Calu3 (cell line): ENCODE measurements around the gene ADAM22. TPM values are rescaled to one million over a fixed set of nuclear protein-coding genes. Genes with fewer than 3 reads are reported as not detected.

ENCODE experiments used
- BruUV-seq: library from RNA; stranded (reverse); fragments of 400-500 nt; replicated peaks from 2 replicates; lab custom pipeline; 2021; lab: Mats Ljungman, UMichigan
- CTCF ChIA-PET: fragments of 300-600 bp; sonication (Branson Sonifier 250); formaldehyde crosslinking; loops from one replicate; lab custom pipeline; 2022; ENCODE audit warnings: antibody characterized with exemption; lab: Charles Lee
- DNase-seq: peaks from one replicate; pipeline ENCODE4 v3.0.0; 2022
- H3K27ac Mint-ChIP-seq: one replicate; pipeline ENCODE4 v1.8.0; 2022; ENCODE audit warnings: mixed read lengths; ENCODE audit not compliant: unreplicated experiment
- H3K27me3 Mint-ChIP-seq: one replicate; pipeline ENCODE4 v1.8.0; 2022; ENCODE audit warnings: mixed read lengths; ENCODE audit not compliant: unreplicated experiment
- H3K36me3 Mint-ChIP-seq: one replicate; pipeline ENCODE4 v1.8.0; 2022; ENCODE audit warnings: mild to moderate bottlenecking, moderate library complexity, mixed read lengths; ENCODE audit not compliant: insufficient read depth, unreplicated experiment
- H3K4me1 Mint-ChIP-seq: one replicate; pipeline ENCODE4 v1.8.0; 2022; ENCODE audit warnings: mild to moderate bottlenecking, low read depth, mixed read lengths; ENCODE audit not compliant: unreplicated experiment
- H3K4me3 Mint-ChIP-seq: one replicate; pipeline ENCODE4 v1.8.0; 2022; ENCODE audit warnings: mild to moderate bottlenecking, low read depth, moderate library complexity, mixed read lengths; ENCODE audit not compliant: unreplicated experiment
- H3K9me3 Mint-ChIP-seq: one replicate; pipeline ENCODE4 v1.8.0; 2022; ENCODE audit warnings: low read depth, mixed read lengths; ENCODE audit not compliant: unreplicated experiment
- intact Hi-C: fragments of 100-400 bp; cut with micrococcal nuclease; formaldehyde crosslinking; loops from one replicate; pipeline ENCODE4 v1.10.0; 2022; ENCODE audit not compliant: unreplicated experiment
- total RNA-seq: library from RNA; stranded (reverse); gene quantifications from 2 replicates; pipeline ENCODE4 v1.2.3, GENCODE V29; 2022
- TF ChIP-seq, protein P1 (sequence below): fragments of 200-600 bp; IDR thresholded peaks from one replicate; pipeline ENCODE4 v1.8.0; 2022; ENCODE audit warnings: antibody characterized with exemption; ENCODE audit not compliant: unreplicated experiment

Gene ADAM22
- total RNA-seq, 1 experiment from 2014 or later, result 3.0 TPM

DNA sequence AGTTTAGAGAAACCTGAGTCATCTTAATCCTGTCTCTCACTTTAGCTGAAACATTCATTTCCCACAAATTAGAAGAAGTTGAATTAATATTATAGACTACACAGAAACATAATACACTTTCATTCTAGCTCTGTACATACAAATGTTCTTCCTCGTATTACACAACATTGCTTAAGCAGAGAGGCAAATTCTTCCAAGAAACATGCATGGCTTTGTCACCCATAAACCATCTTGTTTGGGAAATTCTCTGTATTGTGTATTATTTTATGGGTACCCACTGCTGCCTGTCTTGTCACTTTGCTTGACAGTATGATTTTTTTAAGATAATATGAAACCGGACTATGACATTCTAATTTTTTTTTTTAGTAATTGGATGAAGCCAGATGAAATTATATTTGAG lies 181.8 kb downstream of the ADAM22 start:
- Mint-ChIP-seq H3K27me3 (no peaks in the 10 kb centered on the region), H3K27ac (no peak overlapping the region), H3K36me3 (no peaks in the 10 kb centered on the region), H3K4me3 (no peak overlapping the region), H3K4me1 (no peaks in the 10 kb centered on the region), H3K9me3 (no peaks in the 10 kb centered on the region)
- no TSS peak for BruUV-seq
- intact Hi-C loops, result loop anchor here (10.0 kb wide), 1 partner anchor 211 kb away; no protein-coding TSS in a partner anchor
- CTCF ChIA-PET, result no interaction called here
- TF ChIP-seq, protein P1, sequence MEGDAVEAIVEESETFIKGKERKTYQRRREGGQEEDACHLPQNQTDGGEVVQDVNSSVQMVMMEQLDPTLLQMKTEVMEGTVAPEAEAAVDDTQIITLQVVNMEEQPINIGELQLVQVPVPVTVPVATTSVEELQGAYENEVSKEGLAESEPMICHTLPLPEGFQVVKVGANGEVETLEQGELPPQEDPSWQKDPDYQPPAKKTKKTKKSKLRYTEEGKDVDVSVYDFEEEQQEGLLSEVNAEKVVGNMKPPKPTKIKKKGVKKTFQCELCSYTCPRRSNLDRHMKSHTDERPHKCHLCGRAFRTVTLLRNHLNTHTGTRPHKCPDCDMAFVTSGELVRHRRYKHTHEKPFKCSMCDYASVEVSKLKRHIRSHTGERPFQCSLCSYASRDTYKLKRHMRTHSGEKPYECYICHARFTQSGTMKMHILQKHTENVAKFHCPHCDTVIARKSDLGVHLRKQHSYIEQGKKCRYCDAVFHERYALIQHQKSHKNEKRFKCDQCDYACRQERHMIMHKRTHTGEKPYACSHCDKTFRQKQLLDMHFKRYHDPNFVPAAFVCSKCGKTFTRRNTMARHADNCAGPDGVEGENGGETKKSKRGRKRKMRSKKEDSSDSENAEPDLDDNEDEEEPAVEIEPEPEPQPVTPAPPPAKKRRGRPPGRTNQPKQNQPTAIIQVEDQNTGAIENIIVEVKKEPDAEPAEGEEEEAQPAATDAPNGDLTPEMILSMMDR, result no peak
- DNase-seq, result no peak

DNA sequence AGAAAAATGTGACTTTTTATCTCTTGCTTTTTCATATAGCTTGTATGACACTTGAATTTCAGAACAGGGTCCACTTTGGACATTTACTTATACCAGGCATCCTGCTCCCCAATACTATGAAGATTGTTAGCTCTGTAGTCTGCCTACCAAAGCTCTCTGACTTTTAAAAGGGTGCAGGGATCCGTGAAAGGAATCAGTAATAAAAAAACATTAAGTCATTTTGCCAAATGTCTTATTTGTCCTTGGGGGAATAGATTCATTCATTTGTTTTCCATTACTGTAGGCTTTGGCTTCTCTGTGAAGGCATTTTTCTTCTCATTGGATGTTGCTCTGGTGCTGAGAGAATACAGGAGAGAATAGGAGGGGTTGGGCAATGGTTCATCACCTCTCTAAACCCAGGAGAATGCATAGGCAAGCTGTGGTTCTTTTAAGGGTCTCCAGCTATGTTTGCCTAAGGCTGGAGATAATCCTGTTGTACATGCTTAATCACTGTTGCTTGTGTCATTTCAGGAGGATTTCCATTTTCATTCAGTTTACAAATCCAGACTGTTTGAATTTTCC lies 182.3 kb downstream of the ADAM22 start:
- TF ChIP-seq, protein P1, result no peak
- no TSS peak for BruUV-seq
- no peak overlapping the region for H3K27ac Mint-ChIP-seq
- no peak for DNase-seq
- intact Hi-C loops, result loop anchor here (10.0 kb wide), 1 partner anchor 212 kb away; no protein-coding TSS in a partner anchor
- CTCF ChIA-PET, result no interaction called here
- no peaks in the 10 kb centered on the region for H3K27me3 Mint-ChIP-seq
- H3K36me3 Mint-ChIP-seq, result no peaks in the 10 kb centered on the region
- no peaks in the 10 kb centered on the region for H3K4me1 Mint-ChIP-seq
- H3K9me3 Mint-ChIP-seq, result no peaks in the 10 kb centered on the region
- H3K4me3 Mint-ChIP-seq, result no peak overlapping the region

DNA sequence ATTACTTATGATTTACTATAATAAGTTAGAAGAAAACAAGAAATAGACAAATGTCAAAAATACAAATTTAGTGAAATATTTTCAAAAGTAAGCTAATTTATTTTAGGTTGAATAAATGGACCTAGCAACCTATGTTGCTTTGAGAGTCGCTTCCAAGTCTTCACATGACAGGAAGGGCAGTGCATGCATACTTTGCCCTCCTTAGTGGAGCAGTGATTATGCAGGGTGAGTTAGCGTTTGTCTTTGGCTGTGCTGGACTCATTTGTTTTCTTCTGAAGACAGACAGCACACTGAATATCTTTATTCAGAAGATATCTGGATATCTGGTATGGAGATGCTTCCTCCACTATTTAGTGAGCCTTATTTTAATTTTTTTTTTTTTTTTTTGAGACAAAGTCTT lies 183.3 kb downstream of the ADAM22 start:
- BruUV-seq, result no TSS peak
- H3K4me3 Mint-ChIP-seq, result no peak overlapping the region
- CTCF ChIA-PET, result no interaction called here
- H3K4me1 Mint-ChIP-seq, result no peaks in the 10 kb centered on the region
- no peaks in the 10 kb centered on the region for H3K36me3 Mint-ChIP-seq
- H3K27ac Mint-ChIP-seq, result no peak overlapping the region
- intact Hi-C loops, result loop anchor here (10.0 kb wide), 1 partner anchor 213 kb away; no protein-coding TSS in a partner anchor
- TF ChIP-seq, protein P1, result no peak
- H3K9me3 Mint-ChIP-seq, result no peaks in the 10 kb centered on the region
- no peaks in the 10 kb centered on the region for H3K27me3 Mint-ChIP-seq
- DNase-seq, result no peak

DNA sequence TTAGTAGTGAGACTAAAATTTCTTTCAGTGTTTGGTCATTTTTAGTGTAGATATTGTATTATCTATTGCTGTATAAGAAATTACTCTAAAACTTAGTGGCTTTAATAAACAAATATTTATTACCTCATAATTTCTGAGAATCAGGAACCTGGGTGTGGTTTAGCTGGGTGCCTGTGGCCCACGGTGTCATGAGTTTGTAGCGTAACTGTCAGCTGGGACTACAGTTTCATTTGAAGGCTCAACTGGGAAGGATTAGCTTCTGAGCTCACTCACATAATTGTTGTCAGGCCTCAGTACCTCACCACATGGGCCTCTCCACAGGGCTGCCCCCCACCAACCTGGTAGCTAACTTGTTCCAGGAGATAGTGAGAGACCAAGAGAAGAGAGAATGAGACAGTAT lies 187.3 kb downstream of the ADAM22 start:
- Mint-ChIP-seq H3K27ac (no peak overlapping the region), H3K27me3 (no peaks in the 10 kb centered on the region), H3K9me3 (no peaks in the 10 kb centered on the region), H3K4me3 (no peak overlapping the region), H3K4me1 (no peaks in the 10 kb centered on the region), H3K36me3 (no peaks in the 10 kb centered on the region)
- TF ChIP-seq, protein P1, result no peak
- CTCF ChIA-PET, result no interaction called here
- DNase-seq, result no peak
- intact Hi-C loops, result no loop called here
- no TSS peak for BruUV-seq
